Fibroblast of lung (primary cell): ENCODE results near the gene GSPT1.

Experiments used
- EZH2 ChIP-seq: IDR thresholded peaks from 2 replicates; pipeline ENCODE4 v1.5.1; 2012; ENCODE audit warnings: low read length, control low read depth, mild to moderate bottlenecking; ENCODE audit errors: missing control alignments
- TF ChIP-seq, protein P1 (sequence below), 2 donors: IDR thresholded peaks in 1 of 2; conservative IDR thresholded peaks in 1 of 2; 1 replicate in 1 of 2; 2 replicates in 1 of 2; pipeline ENCODE4 v1.5.1; 2011 to 2012; ENCODE audit warnings: low read length in 2 of 2, control low read depth in 1 of 2, inconsistent platforms in 1 of 2, low read depth in 1 of 2, mild to moderate bottlenecking in 1 of 2

DNA sequence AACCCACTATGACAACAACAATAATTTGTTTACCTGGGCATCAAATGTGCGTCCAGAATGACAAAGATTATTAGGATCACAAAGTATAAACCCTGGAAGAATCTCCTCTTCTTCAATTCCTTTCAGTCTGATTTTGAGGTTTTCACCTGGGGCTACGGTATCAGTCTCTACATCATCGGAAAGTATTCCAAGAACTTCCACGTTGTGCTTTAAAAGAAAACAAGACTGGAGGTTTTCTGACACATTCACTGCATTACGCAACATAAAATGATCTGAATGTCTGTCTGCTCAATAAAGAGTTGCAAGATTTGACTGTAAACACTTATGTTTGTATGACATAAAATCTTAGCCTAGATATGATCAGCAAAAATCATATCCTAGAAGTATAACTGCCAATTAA, 38.4 kb downstream of the GSPT1 start:
- TF ChIP-seq, protein P1, sequence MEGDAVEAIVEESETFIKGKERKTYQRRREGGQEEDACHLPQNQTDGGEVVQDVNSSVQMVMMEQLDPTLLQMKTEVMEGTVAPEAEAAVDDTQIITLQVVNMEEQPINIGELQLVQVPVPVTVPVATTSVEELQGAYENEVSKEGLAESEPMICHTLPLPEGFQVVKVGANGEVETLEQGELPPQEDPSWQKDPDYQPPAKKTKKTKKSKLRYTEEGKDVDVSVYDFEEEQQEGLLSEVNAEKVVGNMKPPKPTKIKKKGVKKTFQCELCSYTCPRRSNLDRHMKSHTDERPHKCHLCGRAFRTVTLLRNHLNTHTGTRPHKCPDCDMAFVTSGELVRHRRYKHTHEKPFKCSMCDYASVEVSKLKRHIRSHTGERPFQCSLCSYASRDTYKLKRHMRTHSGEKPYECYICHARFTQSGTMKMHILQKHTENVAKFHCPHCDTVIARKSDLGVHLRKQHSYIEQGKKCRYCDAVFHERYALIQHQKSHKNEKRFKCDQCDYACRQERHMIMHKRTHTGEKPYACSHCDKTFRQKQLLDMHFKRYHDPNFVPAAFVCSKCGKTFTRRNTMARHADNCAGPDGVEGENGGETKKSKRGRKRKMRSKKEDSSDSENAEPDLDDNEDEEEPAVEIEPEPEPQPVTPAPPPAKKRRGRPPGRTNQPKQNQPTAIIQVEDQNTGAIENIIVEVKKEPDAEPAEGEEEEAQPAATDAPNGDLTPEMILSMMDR (conservative IDR thresholded peaks at IDR 0.05 in 1 of 2, IDR thresholded peaks at IDR 0.05 in 1 of 2; ENCODE audit: low read depth in 1 of 2, low read length in 2 of 2) = no peak
- TF ChIP-seq EZH2 = no peak
